ENCODE results near the gene POU6F1.

Gene POU6F1

GRCh38 chr12:51198568-51199365, 19.1 kb downstream of the POU6F1 start:
- DNase-seq (ENCODE audit: low read depth in 2 of 2), result no peak

GRCh38 chr12:51197736-51198567, 19.9 kb downstream of the POU6F1 start:
- no peak for DNase-seq (ENCODE audit: low read depth in 2 of 2)

GRCh38 chr12:51196547-51196946, 21.3 kb downstream of the POU6F1 start:
- no peak for DNase-seq (ENCODE audit: low read depth in 2 of 2)

GRCh38 chr12:51195841-51196240, 22.0 kb downstream of the POU6F1 start:
- DNase-seq (ENCODE audit: low read depth in 2 of 2), result no peak

GRCh38 chr12:51192284-51192671, 25.6 kb downstream of the POU6F1 start:
- no peak for DNase-seq (ENCODE audit: low read depth in 2 of 2)

- no peak for DNase-seq (ENCODE audit: low read depth in 2 of 2)
Observed at GRCh38 chr12:51191516-51192283, 26.2 kb downstream of the POU6F1 start.

- DNase-seq (ENCODE audit: low read depth in 2 of 2), result no peak
Observed at GRCh38 chr12:51190820-51191219, 27.0 kb downstream of the POU6F1 start.

- no peak for DNase-seq (ENCODE audit: low read depth in 2 of 2)
Observed at GRCh38 chr12:51189790-51190355, 28.0 kb downstream of the POU6F1 start.

- no peak for DNase-seq (ENCODE audit: low read depth in 2 of 2)
Observed at GRCh38 chr12:51188359-51189051, 29.4 kb downstream of the POU6F1 start.

GRCh38 chr12:51187370-51187987, 30.4 kb downstream of the POU6F1 start:
- DNase-seq (ENCODE audit: low read depth in 2 of 2), result no peak

GRCh38 chr12:51186465-51187085, 31.3 kb downstream of the POU6F1 start:
- DNase-seq (ENCODE audit: low read depth in 2 of 2), result no peak

GRCh38 chr12:51185171-51185717, 32.6 kb downstream of the POU6F1 start:
- no peak for DNase-seq (ENCODE audit: low read depth in 2 of 2)

- no peak for DNase-seq (ENCODE audit: low read depth in 2 of 2)
Observed at GRCh38 chr12:51183816-51184215, 34.0 kb downstream of the POU6F1 start.

GRCh38 chr12:51183349-51183748, 34.5 kb downstream of the POU6F1 start:
- no peak for DNase-seq (ENCODE audit: low read depth in 2 of 2)

- no peak for DNase-seq (ENCODE audit: low read depth in 2 of 2)
Observed at GRCh38 chr12:51181558-51181957, 36.3 kb downstream of the POU6F1 start.

GRCh38 chr12:51177897-51178296, 40.0 kb downstream of the POU6F1 start:
- DNase-seq (ENCODE audit: low read depth in 2 of 2), result no peak

- no peak for DNase-seq (ENCODE audit: low read depth in 2 of 2)
Observed at GRCh38 chr12:51174501-51174900, 43.4 kb downstream of the POU6F1 start.

- peak; percentile 81 to 89 for DNase-seq (ENCODE audit: low read depth in 2 of 2)
Observed at GRCh38 chr12:51172515-51173431, 45.1 kb downstream of the POU6F1 start, which contains the start of gene TFCP2. TSS of gene TFCP2 (minus strand) at chr12:51173135. CDS start at chr12:51172422, 713 bp downstream.

All from stimulated activated CD8-positive, alpha-beta memory T cell treated with anti-CD3 and anti-CD28 coated beads, Interleukin-15, amount 100 ng/mL, for 4 hours (primary cell).